ENCODE measurements around the gene ZNF519.
"Not testable (repeated sequence)": the region's sequence is repeated elsewhere in the genome, so short reads cannot be mapped to it uniquely, and the experiment has no call there.

The ZNF519 gene

DNA sequence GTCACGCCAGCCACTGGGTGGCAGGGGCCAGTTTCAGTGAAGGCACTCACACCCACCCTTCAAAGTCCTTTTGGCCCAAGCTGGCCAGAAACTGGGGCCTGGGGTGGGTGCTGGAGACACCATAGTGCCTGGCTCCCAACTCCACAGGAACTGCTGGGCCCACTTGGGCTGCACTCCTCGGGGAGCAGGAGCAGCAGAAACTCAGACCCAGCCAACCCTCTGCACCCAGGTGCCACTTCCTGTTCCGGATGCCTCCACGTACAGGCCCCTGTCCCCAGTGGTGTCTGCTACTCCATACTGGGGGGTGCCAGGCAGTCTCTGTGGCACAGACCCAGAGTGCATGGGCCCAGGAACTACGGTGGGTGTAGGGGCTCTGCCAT is 42.5 kb upstream of the ZNF519 start:
- TF ChIP-seq EZH2phosphoT487 (IDR thresholded peaks at IDR 0.05; ENCODE audit: low read length) (no peak), EZH2 (optimal IDR thresholded peaks at IDR 0.05; ENCODE audit: low read depth, low read length) (no peak)
- TF ChIP-seq, protein P1, sequence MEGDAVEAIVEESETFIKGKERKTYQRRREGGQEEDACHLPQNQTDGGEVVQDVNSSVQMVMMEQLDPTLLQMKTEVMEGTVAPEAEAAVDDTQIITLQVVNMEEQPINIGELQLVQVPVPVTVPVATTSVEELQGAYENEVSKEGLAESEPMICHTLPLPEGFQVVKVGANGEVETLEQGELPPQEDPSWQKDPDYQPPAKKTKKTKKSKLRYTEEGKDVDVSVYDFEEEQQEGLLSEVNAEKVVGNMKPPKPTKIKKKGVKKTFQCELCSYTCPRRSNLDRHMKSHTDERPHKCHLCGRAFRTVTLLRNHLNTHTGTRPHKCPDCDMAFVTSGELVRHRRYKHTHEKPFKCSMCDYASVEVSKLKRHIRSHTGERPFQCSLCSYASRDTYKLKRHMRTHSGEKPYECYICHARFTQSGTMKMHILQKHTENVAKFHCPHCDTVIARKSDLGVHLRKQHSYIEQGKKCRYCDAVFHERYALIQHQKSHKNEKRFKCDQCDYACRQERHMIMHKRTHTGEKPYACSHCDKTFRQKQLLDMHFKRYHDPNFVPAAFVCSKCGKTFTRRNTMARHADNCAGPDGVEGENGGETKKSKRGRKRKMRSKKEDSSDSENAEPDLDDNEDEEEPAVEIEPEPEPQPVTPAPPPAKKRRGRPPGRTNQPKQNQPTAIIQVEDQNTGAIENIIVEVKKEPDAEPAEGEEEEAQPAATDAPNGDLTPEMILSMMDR (IDR thresholded peaks at IDR 0.05; ENCODE audit: low read length): no peak
- no peaks in the 10 kb centered on the region for H3K79me2 ChIP-seq (ENCODE audit: low read length)
- H3F3A ChIP-seq (ENCODE audit: insufficient read depth, low read length): no peaks in the 10 kb centered on the region
- H3K9me3 ChIP-seq (replicated peaks; ENCODE audit: insufficient read depth, low read length): no peaks in the 10 kb centered on the region
- no peak overlapping the region for H2AFZ ChIP-seq (ENCODE audit: low read length)
- H3K36me3 ChIP-seq (replicated peaks; ENCODE audit: insufficient read depth, low read length): no peaks in the 10 kb centered on the region
- H3K4me3 ChIP-seq (ENCODE audit: low read length): no peak overlapping the region
- no peaks in the 10 kb centered on the region for H3K9me2 ChIP-seq (replicated peaks; ENCODE audit: insufficient read depth, low read length)
- no peak overlapping the region for H3K9ac ChIP-seq (ENCODE audit: low read length)
- no peaks in the 10 kb centered on the region for H3K27me3 ChIP-seq (replicated peaks; ENCODE audit: insufficient read depth, low read length)
- H3K27ac ChIP-seq (ENCODE audit: low read length): no peak overlapping the region
- no peaks in the 10 kb centered on the region for H3K4me1 ChIP-seq (ENCODE audit: low read length)
- no peaks in the 10 kb centered on the region for H4K20me1 ChIP-seq (ENCODE audit: insufficient read depth, low read length)
- H3K4me2 ChIP-seq (ENCODE audit: low read depth, low read length): no peak overlapping the region
- no peak for DNase-seq

DNA sequence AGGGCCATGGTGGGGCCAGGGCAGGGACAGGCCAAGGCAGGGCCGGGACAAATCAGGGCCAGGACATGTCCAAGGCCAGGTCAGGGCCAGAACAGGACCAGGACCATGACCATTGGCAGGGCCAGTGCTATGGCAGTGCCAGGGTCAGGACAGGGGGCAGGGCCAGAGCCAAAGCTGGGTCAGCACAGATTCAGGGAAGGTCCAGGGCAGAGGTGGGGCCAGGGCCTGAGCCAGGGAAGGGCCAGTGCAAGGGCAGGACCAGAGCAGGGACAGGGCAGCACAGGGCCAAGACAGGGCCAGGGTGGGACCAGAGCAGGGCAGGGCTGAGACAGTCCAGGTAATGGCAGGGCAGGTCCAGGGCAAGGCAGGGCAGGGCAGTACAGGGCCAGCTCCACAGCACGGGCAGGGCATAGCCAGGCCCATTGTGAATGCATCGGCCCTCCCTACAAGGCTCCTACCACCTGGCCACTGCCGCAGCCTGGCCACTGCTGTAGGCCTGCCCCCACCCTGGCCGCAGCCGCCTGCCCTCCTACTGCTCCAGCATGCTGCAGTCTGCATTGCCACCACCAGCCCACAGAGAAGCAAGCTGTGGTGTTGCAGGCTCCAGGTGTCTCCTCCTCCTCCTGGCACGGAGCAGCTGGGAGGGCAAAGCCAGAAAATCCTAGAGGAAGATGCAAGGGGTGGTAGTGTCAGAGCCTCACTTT is 41.9 kb upstream of the ZNF519 start:
- not testable (repeated sequence) for H3K4me1 ChIP-seq (ENCODE audit: low read length); H3K27ac ChIP-seq (ENCODE audit: low read length); H3K4me3 ChIP-seq (ENCODE audit: low read length); H2AFZ ChIP-seq (ENCODE audit: low read length); H3K9ac ChIP-seq (ENCODE audit: low read length); H3K9me3 ChIP-seq (replicated peaks; ENCODE audit: insufficient read depth, low read length); DNase-seq; H3F3A ChIP-seq (ENCODE audit: insufficient read depth, low read length); H3K9me2 ChIP-seq (replicated peaks; ENCODE audit: insufficient read depth, low read length); H3K36me3 ChIP-seq (replicated peaks; ENCODE audit: insufficient read depth, low read length); H3K4me2 ChIP-seq (ENCODE audit: low read depth, low read length); H4K20me1 ChIP-seq (ENCODE audit: insufficient read depth, low read length); H3K79me2 ChIP-seq (ENCODE audit: low read length); H3K27me3 ChIP-seq (replicated peaks; ENCODE audit: insufficient read depth, low read length)

DNA sequence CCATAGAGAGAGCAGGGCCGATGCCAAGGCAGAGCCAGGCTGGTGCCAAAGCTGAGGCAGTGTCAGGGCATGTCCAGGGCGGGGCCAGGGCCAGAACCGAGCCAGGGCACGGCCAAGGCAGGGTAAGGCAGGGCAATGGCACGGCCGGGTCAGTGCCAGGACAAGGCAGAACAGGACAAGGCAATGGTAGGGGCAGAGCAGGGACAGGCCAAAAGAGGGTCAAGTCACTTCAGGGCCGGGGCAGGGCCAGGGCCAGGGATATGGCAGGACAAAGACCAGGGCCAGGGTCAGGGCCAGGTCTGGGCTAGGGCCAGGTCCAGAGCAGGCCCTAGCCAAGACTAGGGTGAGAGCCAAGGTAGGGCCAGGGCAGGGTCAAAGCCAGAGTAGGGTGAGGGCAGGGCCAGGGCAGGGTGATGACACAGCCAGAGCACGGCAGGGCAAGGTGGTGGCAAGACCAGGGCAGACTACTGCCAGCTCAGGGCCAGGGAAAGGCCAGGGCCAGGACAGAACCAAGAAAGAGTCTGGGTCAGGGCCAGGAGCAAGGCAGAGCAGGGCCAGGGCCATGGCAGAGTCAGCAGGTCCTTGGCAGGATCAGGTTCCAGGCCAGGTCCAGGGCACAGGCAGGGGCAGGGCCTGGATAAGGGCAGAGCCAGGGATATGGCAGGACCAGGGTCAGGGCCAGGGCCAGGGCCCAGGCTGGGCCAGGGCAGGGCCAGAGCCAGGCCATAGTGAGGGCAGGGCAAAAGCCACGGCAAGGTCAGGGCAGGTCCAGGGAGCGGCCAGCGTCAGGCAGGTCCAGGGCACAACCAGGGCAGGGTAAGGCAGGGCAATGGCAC is 41.1 kb upstream of the ZNF519 start:
- not testable (repeated sequence) for H3K79me2 ChIP-seq (ENCODE audit: low read length); H3K4me1 ChIP-seq (ENCODE audit: low read length); H3K9me2 ChIP-seq (replicated peaks; ENCODE audit: insufficient read depth, low read length); H2AFZ ChIP-seq (ENCODE audit: low read length); H3K9ac ChIP-seq (ENCODE audit: low read length); H3K9me3 ChIP-seq (replicated peaks; ENCODE audit: insufficient read depth, low read length); H3K27ac ChIP-seq (ENCODE audit: low read length); H3F3A ChIP-seq (ENCODE audit: insufficient read depth, low read length); DNase-seq; H3K4me2 ChIP-seq (ENCODE audit: low read depth, low read length); H3K36me3 ChIP-seq (replicated peaks; ENCODE audit: insufficient read depth, low read length); H4K20me1 ChIP-seq (ENCODE audit: insufficient read depth, low read length); H3K27me3 ChIP-seq (replicated peaks; ENCODE audit: insufficient read depth, low read length); H3K4me3 ChIP-seq (ENCODE audit: low read length)

DNA sequence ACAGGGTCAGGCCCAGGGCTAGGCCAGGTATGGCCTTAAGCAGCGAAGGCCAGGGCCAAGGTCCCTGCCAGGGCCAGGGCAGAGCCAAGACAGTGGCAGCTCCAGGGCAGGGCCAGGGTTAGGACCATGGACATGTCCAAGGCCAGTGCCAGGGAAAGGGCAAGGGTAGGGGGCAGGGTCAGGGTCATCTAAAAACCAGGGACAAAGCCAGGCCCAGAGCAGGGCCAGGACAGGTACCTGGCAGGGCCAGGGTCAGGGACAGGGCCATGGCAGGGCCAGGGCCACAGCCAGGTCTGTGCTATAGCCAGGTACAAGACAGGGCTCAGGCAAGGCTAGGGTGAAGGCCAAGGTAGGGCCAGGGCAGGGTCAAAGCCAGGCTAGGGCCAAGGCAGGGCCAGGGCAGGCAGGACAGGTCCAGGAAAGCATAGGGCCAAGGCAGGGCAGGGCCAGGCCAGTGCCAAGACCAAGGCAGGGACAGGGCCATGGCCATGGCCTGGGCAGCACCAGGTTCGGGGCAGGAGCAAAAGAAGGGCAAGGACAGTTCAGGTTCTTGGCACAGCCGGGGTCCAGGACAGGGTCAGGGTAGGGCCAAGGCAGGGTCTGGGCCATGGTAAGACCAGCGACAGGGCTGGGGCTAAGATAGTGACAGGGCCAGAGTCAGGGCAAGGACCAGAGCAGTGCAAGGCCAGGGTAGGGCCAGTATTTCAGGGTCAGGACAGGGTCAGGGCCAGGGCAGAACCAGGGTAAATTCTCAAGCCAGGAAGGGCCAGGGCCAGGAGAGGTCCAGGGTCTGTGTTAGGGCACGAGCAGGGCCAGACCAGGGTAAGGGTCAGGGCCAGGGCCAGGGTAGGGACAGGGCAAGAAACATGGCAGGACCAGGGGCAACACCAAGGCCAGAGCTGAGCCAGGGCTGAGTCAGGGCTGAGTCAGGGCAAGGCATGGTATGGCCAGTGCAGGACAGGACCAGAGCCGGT is 40.2 kb upstream of the ZNF519 start:
- not testable (repeated sequence) for H3K27ac ChIP-seq (ENCODE audit: low read length); H3K9ac ChIP-seq (ENCODE audit: low read length); H3K4me3 ChIP-seq (ENCODE audit: low read length); H3K9me2 ChIP-seq (replicated peaks; ENCODE audit: insufficient read depth, low read length); DNase-seq; H3K4me1 ChIP-seq (ENCODE audit: low read length); H3K79me2 ChIP-seq (ENCODE audit: low read length); H3K27me3 ChIP-seq (replicated peaks; ENCODE audit: insufficient read depth, low read length); H2AFZ ChIP-seq (ENCODE audit: low read length); H4K20me1 ChIP-seq (ENCODE audit: insufficient read depth, low read length); H3K9me3 ChIP-seq (replicated peaks; ENCODE audit: insufficient read depth, low read length); H3F3A ChIP-seq (ENCODE audit: insufficient read depth, low read length); H3K36me3 ChIP-seq (replicated peaks; ENCODE audit: insufficient read depth, low read length); H3K4me2 ChIP-seq (ENCODE audit: low read depth, low read length)

DNA sequence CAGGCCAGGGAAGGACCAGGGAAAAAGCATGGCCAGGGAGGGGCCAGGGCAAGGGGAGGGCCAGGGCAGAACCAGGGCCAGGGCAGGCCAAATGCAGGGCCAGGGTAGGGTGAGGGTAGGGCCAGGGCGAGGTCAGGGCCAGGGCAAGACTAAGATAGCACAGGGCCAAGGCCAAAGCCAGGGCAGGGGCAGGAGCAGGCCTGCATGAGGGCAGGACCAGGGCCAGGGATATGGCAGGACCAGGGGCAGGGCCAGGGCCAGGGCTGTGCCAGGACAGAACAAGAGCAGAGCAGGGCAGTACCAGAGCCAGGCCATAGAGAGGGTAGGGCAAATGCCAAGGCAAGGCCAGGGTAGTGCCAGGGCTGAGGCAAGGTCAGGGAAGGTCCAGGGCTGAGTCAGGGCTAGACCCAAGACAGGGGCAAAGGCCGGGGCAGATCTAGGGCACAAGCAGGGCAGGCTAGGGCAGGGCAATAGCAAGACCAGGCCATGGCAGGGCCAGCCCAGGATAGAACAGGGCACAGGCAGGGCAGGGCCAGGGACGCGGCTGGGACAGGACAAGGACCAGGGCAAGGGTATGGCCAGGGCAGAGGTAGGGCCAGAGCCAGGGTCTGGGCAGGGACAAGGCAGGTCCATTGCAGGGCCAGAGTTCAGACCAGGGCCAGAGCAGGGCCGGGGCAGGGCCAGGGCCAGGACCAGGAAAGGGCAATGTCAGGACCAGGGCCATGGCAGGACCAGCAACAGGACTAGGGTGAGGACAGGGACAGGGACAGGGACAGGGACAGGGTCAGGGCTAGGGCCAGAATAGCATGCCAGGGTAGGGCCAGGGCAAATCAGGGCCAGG is 39.3 kb upstream of the ZNF519 start:
- not testable (repeated sequence) for H4K20me1 ChIP-seq (ENCODE audit: insufficient read depth, low read length); DNase-seq; H3K9ac ChIP-seq (ENCODE audit: low read length); H3K27me3 ChIP-seq (replicated peaks; ENCODE audit: insufficient read depth, low read length); H3K27ac ChIP-seq (ENCODE audit: low read length); H2AFZ ChIP-seq (ENCODE audit: low read length); H3K9me2 ChIP-seq (replicated peaks; ENCODE audit: insufficient read depth, low read length); H3F3A ChIP-seq (ENCODE audit: insufficient read depth, low read length); H3K4me1 ChIP-seq (ENCODE audit: low read length); H3K4me2 ChIP-seq (ENCODE audit: low read depth, low read length); H3K4me3 ChIP-seq (ENCODE audit: low read length); H3K36me3 ChIP-seq (replicated peaks; ENCODE audit: insufficient read depth, low read length); H3K9me3 ChIP-seq (replicated peaks; ENCODE audit: insufficient read depth, low read length); H3K79me2 ChIP-seq (ENCODE audit: low read length)

DNA sequence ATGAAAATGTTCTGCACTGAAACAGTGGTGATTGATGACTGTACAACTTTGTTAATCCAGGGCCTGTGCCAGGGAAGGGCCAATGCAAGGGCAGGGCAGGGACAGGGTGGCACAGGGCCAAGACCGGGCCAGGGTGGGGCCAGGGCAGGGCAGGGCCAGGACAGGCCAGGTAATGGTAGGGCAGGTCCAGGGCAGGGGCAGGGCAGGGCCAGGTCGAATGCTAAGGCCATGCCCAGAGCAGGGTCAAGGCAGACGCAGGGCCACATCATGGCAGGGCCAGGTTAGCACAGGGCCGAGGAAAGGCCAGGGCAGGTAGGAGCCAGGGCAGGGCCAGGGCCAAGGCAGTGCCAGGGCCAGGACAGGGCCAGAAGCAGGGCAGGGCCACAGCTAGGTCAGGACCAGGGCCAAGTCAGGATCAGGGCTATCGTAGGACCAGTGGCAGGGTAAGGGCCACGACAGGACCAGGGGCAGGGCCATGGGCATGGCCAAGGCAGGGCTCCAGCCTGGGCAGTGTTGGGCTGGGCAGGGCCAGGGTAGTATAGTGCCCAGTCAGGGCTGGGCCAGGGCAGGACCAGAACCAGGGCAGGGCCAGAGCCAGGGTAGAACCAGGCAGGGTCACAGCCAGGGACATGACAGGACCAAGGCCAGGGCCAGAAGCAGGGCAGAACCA is 38.3 kb upstream of the ZNF519 start:
- not testable (repeated sequence) for H3K79me2 ChIP-seq (ENCODE audit: low read length); DNase-seq; H3K9ac ChIP-seq (ENCODE audit: low read length); H3K27me3 ChIP-seq (replicated peaks; ENCODE audit: insufficient read depth, low read length); H3K9me2 ChIP-seq (replicated peaks; ENCODE audit: insufficient read depth, low read length); H2AFZ ChIP-seq (ENCODE audit: low read length); H3K9me3 ChIP-seq (replicated peaks; ENCODE audit: insufficient read depth, low read length); H3K4me3 ChIP-seq (ENCODE audit: low read length); H3K27ac ChIP-seq (ENCODE audit: low read length); H3K36me3 ChIP-seq (replicated peaks; ENCODE audit: insufficient read depth, low read length); H4K20me1 ChIP-seq (ENCODE audit: insufficient read depth, low read length); H3K4me2 ChIP-seq (ENCODE audit: low read depth, low read length); H3K4me1 ChIP-seq (ENCODE audit: low read length); H3F3A ChIP-seq (ENCODE audit: insufficient read depth, low read length)
